Colon (tissue), 2 donors: Measurements from ENCODE around the gene PDCD7.
"Not testable (repeated sequence)": the region's sequence is repeated elsewhere in the genome, so short reads cannot be mapped to it uniquely, and the experiment has no call there.

Experiments
- FAIRE-seq: peaks from 2 replicates; lab custom pipeline; 2012; peaks lifted over from hg19 to GRCh38; lab: Jason Lieb, UNC
- donor health status: control.
- donor health status: control.

The PDCD7 gene

GRCh38 chr15:65133548-65134200 lies at the start of gene PDCD7:
PDCD7 (minus strand) TSS chr15:65133808; CDS start chr15:65133781, 27 bp downstream.
- FAIRE-seq: no peak

- FAIRE-seq: no peak
These were observed 48.9 kb upstream of the PDCD7 start for GRCh38 chr15:65182538-65182937.

GRCh38 chr15:65181582-65182353 lies 48.2 kb upstream of the PDCD7 start:
- FAIRE-seq: not testable (repeated sequence)

GRCh38 chr15:65180167-65180566 lies 46.6 kb upstream of the PDCD7 start:
- no peak for FAIRE-seq

GRCh38 chr15:65177901-65178300 lies 44.3 kb upstream of the PDCD7 start:
- no peak for FAIRE-seq

GRCh38 chr15:65176056-65176455 lies 42.4 kb upstream of the PDCD7 start:
- FAIRE-seq: no peak

GRCh38 chr15:65175511-65175910 lies 41.9 kb upstream of the PDCD7 start:
- no peak for FAIRE-seq

GRCh38 chr15:65174509-65174908 lies 40.9 kb upstream of the PDCD7 start:
- FAIRE-seq: no peak

GRCh38 chr15:65172531-65172930 lies 38.9 kb upstream of the PDCD7 start:
- no peak for FAIRE-seq

GRCh38 chr15:65171428-65171827 lies 37.8 kb upstream of the PDCD7 start:
- no peak for FAIRE-seq

GRCh38 chr15:65165875-65166274 lies 32.3 kb upstream of the PDCD7 start:
- FAIRE-seq: no peak

- FAIRE-seq: no peak
These were observed 30.5 kb upstream of the PDCD7 start for GRCh38 chr15:65164139-65164538.

GRCh38 chr15:65163041-65163440 lies 29.4 kb upstream of the PDCD7 start:
- no peak for FAIRE-seq

- no peak for FAIRE-seq
These were observed 23.1 kb upstream of the PDCD7 start for GRCh38 chr15:65156692-65157091.

- FAIRE-seq: no peak
These were observed 21.1 kb upstream of the PDCD7 start for GRCh38 chr15:65154720-65155119.

GRCh38 chr15:65147902-65148301 lies 14.3 kb upstream of the PDCD7 start:
- no peak for FAIRE-seq

GRCh38 chr15:65146438-65146837 lies 12.8 kb upstream of the PDCD7 start:
- FAIRE-seq: no peak

GRCh38 chr15:65138631-65139030 lies 5.0 kb upstream of the PDCD7 start:
- FAIRE-seq: not testable (repeated sequence)

GRCh38 chr15:65137893-65138292 lies 4.3 kb upstream of the PDCD7 start:
- not testable (repeated sequence) for FAIRE-seq

- FAIRE-seq: not testable (repeated sequence)
These were observed 3.5 kb upstream of the PDCD7 start for GRCh38 chr15:65137089-65137488.

GRCh38 chr15:65134538-65134937 lies 930 bp upstream of the PDCD7 start:
- FAIRE-seq: no peak

GRCh38 chr15:65132878-65133547 lies 595 bp downstream of the PDCD7 start:
- no peak for FAIRE-seq

GRCh38 chr15:65130941-65131340 lies 2.7 kb downstream of the PDCD7 start:
- FAIRE-seq: no peak
